Epidermal melanocyte (primary cell): ENCODE measurements around the gene TPST2.

Experiments
- DNase-seq: peaks from one replicate; pipeline ENCODE4 v3.0.0; 2011; ENCODE audit warnings: low spot score; ENCODE audit not compliant: insufficient read length

The TPST2 gene

DNA sequence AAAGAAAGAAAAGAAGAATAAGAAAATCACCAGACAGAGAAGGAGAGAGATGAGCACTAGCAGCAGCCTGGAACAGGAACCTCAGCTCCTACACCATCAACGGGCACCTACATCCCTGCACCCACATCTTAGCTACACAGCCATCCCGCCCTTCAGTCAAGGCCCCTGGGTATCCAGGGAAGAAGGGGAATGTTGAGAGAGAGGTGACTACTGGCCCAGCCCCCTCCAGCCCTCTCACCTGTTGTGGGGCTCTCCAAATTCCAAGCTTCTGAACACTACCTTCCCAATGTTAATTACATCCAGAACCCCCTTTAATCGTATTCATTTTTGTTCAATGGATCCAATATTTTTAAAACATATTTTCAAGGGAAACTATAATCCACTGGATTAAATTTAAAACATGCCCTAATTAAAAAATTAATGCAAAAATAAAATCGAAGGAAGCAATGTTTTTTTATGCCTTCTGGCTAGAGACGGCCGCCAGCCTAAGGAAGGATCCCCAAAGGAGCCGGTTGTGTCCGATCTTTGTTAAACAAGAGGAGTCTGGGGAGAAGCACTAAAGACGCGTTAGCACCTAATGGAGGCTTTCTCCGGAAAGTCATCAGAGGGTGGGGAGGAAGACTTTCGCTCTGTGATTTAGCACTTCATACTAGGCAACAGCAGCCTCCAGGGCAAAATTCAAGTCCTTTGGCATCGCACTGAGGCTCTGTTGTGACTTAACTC lies 9.5 kb downstream of the TPST2 start:
- DNase-seq, result no peak

GRCh38 chr22:26579331-26579886 lies 10.5 kb downstream of the TPST2 start:
- no peak for DNase-seq

- no peak for DNase-seq
These were observed 12.9 kb downstream of the TPST2 start for GRCh38 chr22:26577081-26577480.

- no peak for DNase-seq
These were observed 13.8 kb downstream of the TPST2 start for GRCh38 chr22:26576026-26576680.

DNA sequence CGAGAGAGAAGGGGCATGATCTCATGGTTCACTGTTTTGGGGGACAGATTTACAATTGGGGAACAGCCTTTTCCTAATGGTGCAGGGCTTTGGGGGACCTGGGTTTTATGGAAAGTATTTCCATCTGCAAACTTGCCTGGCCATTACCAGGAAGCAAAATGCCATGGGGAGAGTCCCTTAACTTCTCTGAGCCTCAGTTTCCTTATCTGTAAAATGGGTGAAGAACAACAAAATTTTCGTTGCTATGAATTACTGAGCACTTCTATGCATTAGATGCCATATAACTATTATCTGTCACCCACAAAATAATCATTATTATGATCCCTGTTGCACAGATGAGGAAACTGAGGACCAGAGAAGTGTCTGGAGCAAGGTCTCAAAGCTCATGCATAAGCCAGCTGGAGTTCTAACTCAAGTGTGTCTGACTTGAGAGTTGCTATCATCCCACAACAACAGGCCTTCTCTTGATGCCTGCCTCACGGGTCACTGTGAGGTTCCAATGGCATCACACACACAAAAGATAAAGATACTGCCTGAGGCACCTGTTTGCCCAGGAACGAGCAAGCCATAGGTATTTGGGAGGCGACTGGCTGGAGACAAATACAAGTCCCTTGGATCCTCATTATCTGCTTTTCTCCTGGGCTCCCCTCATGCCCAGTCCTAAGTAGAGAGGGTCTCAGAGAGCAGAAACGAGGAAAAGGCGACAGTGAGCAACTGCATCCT lies 15.8 kb downstream of the TPST2 start:
- DNase-seq, result no peak

DNA sequence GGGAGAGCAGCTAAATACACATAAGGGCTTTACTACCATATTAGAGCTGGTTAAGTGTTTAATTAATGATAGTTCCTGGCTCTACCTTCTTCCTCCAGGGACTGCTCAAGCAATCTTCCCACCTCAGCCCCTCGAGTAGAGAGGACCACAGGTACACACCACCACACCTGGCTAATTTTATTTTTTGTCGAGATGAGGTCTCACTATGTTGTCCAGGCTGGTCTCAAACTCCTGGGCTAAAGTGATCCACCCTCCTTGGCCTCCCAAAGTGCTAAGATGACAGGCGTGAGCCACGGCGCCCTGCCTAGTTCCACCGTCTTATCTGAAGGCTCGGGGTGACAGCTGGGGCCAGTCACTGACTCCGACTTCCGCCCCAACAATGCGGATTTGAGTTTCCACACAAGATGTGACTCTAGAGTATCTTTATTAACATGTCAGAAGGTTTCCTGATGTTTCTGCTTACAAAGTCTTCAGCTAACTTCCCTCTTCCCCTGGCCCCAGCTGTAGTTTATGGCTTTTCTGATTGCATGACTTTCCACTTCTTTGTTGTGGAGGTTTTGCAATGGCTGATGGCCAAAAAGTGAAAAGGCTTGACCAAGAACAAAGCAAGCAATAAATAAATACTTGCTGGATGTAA lies 16.8 kb downstream of the TPST2 start:
- no peak for DNase-seq

DNA sequence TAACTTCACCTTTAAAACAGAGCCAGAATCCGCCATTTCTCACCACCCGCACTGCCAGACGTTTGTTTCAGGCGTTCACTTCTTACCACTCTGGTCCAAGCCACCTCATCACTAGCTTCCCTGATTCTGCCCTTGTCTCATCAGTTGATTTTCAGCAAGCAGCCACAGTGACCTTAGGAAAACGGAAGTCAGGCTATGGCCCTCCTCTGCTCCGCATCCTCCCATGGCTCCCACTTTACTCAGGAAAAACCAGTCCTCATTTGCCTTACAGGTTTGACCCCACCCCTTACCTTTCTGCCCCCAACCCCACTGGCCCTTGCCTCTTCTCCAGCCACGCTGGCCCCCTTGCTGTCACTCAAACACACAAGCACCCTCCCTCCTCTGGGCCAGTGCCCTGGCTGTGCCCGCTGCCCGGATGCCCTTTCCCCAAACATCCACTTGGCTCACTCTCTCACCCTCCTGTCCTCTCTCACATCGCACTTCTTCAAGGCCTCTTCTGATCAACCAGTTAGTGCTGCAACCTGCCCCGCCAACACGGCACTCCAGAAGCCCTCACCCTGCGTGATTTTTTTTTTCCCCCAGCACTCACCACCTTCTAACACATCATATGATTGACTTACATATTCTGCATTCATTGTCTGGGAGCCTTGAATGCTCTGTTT lies 18.9 kb downstream of the TPST2 start:
- no peak for DNase-seq

- DNase-seq, result no peak
These were observed 19.8 kb downstream of the TPST2 start for GRCh38 chr22:26570115-26570514.

DNA sequence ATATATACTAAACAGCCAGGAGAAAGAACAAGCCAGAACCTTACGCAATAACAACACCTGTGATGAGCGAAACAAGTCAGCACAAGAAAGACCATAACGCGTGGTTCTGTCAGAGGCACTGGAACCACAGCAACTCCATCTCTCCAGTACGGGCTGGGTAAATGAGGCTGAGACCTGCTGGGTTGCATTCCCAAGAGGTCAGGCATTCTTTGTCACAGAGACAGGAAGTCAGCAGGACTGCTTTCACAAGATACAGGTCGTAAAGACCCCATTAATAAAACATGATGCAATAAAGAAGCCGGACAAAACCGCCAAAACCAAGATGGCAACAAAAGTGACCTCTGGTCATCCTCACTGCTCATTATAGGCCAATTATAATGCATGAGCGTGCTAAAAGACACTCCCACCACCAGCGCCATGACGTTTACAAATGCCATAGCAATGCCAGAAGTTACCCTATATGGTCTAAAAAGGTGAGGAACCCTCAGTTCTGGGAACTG lies 21.7 kb downstream of the TPST2 start:
- DNase-seq, result no peak

- no peak for DNase-seq
These were observed 22.3 kb downstream of the TPST2 start for GRCh38 chr22:26567610-26568009.

DNA sequence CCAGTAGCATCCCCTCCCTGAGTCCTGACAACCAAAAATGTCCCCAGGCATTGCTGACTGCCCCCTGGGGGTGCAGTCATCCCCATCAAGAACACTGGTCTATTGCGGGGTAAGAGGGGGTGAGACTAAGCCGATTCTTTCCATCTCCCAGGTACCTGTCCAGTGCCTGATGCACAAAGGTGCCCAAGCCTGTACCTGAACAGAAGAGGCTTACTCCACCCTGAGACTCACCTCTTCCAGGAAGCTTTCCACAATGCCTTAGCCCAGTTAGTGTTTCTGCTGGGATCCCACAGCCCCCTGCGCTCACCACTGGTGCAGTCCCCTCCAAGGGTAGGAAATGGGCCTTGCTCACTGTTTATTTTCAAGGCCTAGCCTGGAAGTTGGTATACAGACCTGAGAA lies 22.9 kb downstream of the TPST2 start:
- DNase-seq, result no peak

- DNase-seq, result no peak
These were observed 24.0 kb downstream of the TPST2 start for GRCh38 chr22:26565889-26566288.

GRCh38 chr22:26565181-26565580 lies 24.8 kb downstream of the TPST2 start:
- DNase-seq, result no peak

DNA sequence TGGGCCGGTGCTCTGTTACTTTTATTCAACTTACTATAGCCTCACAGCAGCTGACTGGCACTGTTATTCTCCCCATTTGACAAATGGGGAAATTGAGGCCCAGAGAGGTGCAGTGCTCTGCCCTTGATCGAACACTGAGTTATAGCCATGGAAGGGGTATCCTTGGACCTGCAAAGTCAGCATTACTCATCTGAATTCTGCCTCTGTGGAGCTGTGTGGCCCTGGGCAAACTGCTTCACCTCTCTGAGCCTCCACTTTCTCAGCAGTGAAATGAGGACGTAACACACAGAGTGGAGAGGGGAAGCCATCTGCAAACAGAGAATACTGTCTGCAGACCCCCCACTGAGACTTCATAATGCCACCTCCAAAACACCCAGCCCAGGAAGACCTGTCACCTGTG lies 25.3 kb downstream of the TPST2 start:
- DNase-seq, result no peak

GRCh38 chr22:26564181-26564580 lies 25.8 kb downstream of the TPST2 start:
- DNase-seq, result no peak

- DNase-seq, result no peak
These were observed 26.9 kb downstream of the TPST2 start for GRCh38 chr22:26563022-26563421.

- no peak for DNase-seq
These were observed 28.0 kb downstream of the TPST2 start for GRCh38 chr22:26561756-26562417.

- DNase-seq, result no peak
These were observed 29.9 kb downstream of the TPST2 start for GRCh38 chr22:26559961-26560575.

- DNase-seq, result no peak
These were observed 31.6 kb downstream of the TPST2 start for GRCh38 chr22:26558248-26558895.

DNA sequence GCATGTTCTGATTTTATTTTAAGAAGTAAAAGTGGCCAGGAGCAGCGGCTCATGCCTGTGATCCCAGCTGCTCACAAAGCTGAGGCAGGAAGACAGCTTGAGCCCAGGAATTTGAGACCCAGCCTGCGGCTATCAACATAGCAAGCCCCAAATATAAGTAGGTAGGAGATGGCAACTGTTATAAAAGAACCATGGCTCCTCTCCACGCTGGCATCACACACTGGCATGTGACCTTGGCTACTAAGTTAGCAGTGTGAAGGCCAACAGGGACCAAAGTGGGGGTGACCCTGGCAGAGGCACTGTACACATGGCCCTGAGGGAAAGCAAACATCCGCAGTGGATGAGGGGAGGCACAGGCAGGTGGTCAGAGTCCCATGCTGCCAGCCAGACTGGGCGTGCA lies 33.0 kb downstream of the TPST2 start:
- DNase-seq, result no peak
